Measurements from ENCODE around the gene PGLYRP3.

- TF ChIP-seq CTCF (IDR thresholded peaks at IDR 0.05; ENCODE audit: insufficient read depth, low read depth, low read length) (no peak), EZH2 (IDR thresholded peaks at IDR 0.05; ENCODE audit: insufficient read depth, low read length) (no peak)
Measured at GRCh38 chr1:153292740-153293479, 19.8 kb downstream of the PGLYRP3 start.
